Uterus (tissue), 4 donors: Measurements from ENCODE around the gene RGS2. TPM values are rescaled to one million over a fixed set of nuclear protein-coding genes. Genes with fewer than 3 reads are reported as not detected.
A peak's percentile ranks its signal among the peaks of the same experiment; 100 is the strongest.

Source experiments
- DNase-seq, 2 donors: peaks; one replicate each; pipeline ENCODE4 v3.0.0-alpha.2; 2019 to 2020
- H3K27ac ChIP-seq, 2 donors: fragments of 200-600 bp; sonication (generic); 1 replicate in 1 of 2; 2 replicates in 1 of 2; pipeline ENCODE4 v1.5.1; 2016 to 2018
- H3K27me3 ChIP-seq, 2 donors: fragments of 200-600 bp; sonication (generic); one replicate each; pipeline ENCODE4 v1.5.1; 2018 to 2019; ENCODE audit warnings: control low read depth in 1 of 2
- H3K36me3 ChIP-seq, 2 donors: fragments of 200-600 bp; sonication (generic); one replicate each; pipeline ENCODE4 v1.5.1; 2019; ENCODE audit warnings: control low read depth in 1 of 2
- H3K4me1 ChIP-seq, 2 donors: fragments of 200-600 bp; sonication (generic); one replicate each; pipeline ENCODE4 v1.5.1; 2018 to 2019; ENCODE audit warnings: control low read depth in 1 of 2
- H3K4me3 ChIP-seq, 2 donors: fragments of 200-600 bp; sonication (generic); 1 replicate in 1 of 2; 2 replicates in 1 of 2; pipeline ENCODE4 v1.5.1; 2018 to 2019; ENCODE audit warnings: mild to moderate bottlenecking in 1 of 2
- H3K9me3 ChIP-seq, 2 donors: fragments of 200-600 bp; sonication (generic); one replicate each; pipeline ENCODE4 v1.5.1; 2019; ENCODE audit warnings: control low read depth in 1 of 2
- CTCF ChIP-seq, 4 experiments: fragments of 200-600 bp in 2 of 4; fragments of 450-650 bp in 2 of 4; sonication (generic) in 2 of 4; IDR thresholded peaks; one replicate each; pipeline ENCODE4 v1.5.1; 2016 to 2019; ENCODE audit warnings: antibody characterized with exemption in 4 of 4, mild to moderate bottlenecking in 2 of 4, moderate library complexity in 1 of 4
- POLR2A ChIP-seq, 2 donors: fragments of 450-650 bp; IDR thresholded peaks; one replicate each; pipeline ENCODE4 v1.6.1; 2016; ENCODE audit warnings: antibody characterized with exemption in 2 of 2, mild to moderate bottlenecking in 1 of 2, moderate library complexity in 1 of 2
- intact Hi-C: fragments of 100-400 bp; cut with DNase I; formaldehyde crosslinking; loops from one replicate; pipeline ENCODE4 v1.15.1; 2023; ENCODE audit warnings: low total_unique reads
- total RNA-seq, 4 donors: library from RNA; depleted of rRNA in 3 of 4; stranded (reverse); fragments of >200 nt in 3 of 4; gene quantifications; one replicate each; pipeline versions ENCODE4 v1.1.0 to v1.2.4, GENCODE V29; 2014 to 2023
- donor health status: DM: yes; HTN: yes; CAD: no.

RGS2 gene
- total RNA-seq, 4 donors from 2014 or later: 103 to 164 (median 134) TPM

GRCh38 chr1:192797891-192798290, 10.9 kb upstream of the RGS2 start:
- no peaks in the 10 kb centered on the region for H3K36me3 ChIP-seq
- no peak overlapping the region for H3K4me3 ChIP-seq
- intact Hi-C loops: no loop called here
- H3K4me1 ChIP-seq: peaks cover 0 to 6% of the 10 kb centered on the region in 2 donors
- H3K27ac ChIP-seq: peak overlapping the region in 1 of 2 donors; percentile 91
- DNase-seq: no peak
- no peaks in the 10 kb centered on the region for H3K9me3 ChIP-seq
- TF ChIP-seq POLR2A (IDR thresholded peaks at IDR 0.05): no peak
- no peak for TF ChIP-seq CTCF (IDR thresholded peaks at IDR 0.05)
- no peaks in the 10 kb centered on the region for H3K27me3 ChIP-seq

- no peaks in the 10 kb centered on the region for H3K9me3 ChIP-seq
- H3K27ac ChIP-seq: peak overlapping the region; percentile 69 to 91
- H3K36me3 ChIP-seq: no peaks in the 10 kb centered on the region
- H3K4me3 ChIP-seq: no peak overlapping the region
- intact Hi-C loops: no loop called here
- TF ChIP-seq CTCF (IDR thresholded peaks at IDR 0.05) (no peak), POLR2A (IDR thresholded peaks at IDR 0.05) (no peak)
- no peak for DNase-seq
- H3K27me3 ChIP-seq: no peaks in the 10 kb centered on the region
- peaks cover 0 to 12% of the 10 kb centered on the region in 2 donors for H3K4me1 ChIP-seq
Measured at GRCh38 chr1:192801451-192801850, 7.4 kb upstream of the RGS2 start.

- DNase-seq: no peak
- TF ChIP-seq CTCF (IDR thresholded peaks at IDR 0.05): no peak
- no peak for TF ChIP-seq POLR2A (IDR thresholded peaks at IDR 0.05)
- Histone ChIP-seq H3K27me3 (no peaks in the 10 kb centered on the region), H3K36me3 (no peaks in the 10 kb centered on the region), H3K4me3 (no peak overlapping the region), H3K9me3 (no peaks in the 10 kb centered on the region), H3K27ac (peak overlapping the region; percentile 69 to 91), H3K4me1 (peaks cover 0 to 14% of the 10 kb centered on the region in 2 donors)
- intact Hi-C loops: no loop called here
Measured at GRCh38 chr1:192802406-192802805, 6.4 kb upstream of the RGS2 start.

GRCh38 chr1:192803501-192803900, 5.3 kb upstream of the RGS2 start:
- Histone ChIP-seq H3K4me1 (peaks cover 0 to 14% of the 10 kb centered on the region in 2 donors), H3K27ac (peak overlapping the region; percentile 48 to 54), H3K27me3 (no peaks in the 10 kb centered on the region), H3K36me3 (no peaks in the 10 kb centered on the region), H3K9me3 (no peaks in the 10 kb centered on the region), H3K4me3 (no peak overlapping the region)
- intact Hi-C loops: no loop called here
- no peak for TF ChIP-seq POLR2A (IDR thresholded peaks at IDR 0.05)
- TF ChIP-seq CTCF (IDR thresholded peaks at IDR 0.05): no peak
- DNase-seq: no peak

- Histone ChIP-seq H3K4me1 (peaks cover 0 to 14% of the 10 kb centered on the region in 2 donors), H3K9me3 (no peaks in the 10 kb centered on the region), H3K4me3 (no peak overlapping the region), H3K27me3 (no peaks in the 10 kb centered on the region), H3K36me3 (no peaks in the 10 kb centered on the region), H3K27ac (peak overlapping the region; percentile 95 to 97)
- TF ChIP-seq CTCF (IDR thresholded peaks at IDR 0.05): peak in 3 of 4 experiments; percentile 42 to 50 (median 44)
- no peak for TF ChIP-seq POLR2A (IDR thresholded peaks at IDR 0.05)
- intact Hi-C loops: no loop called here
- no peak for DNase-seq
Measured at GRCh38 chr1:192805832-192806323, 3.0 kb upstream of the RGS2 start.
